Lung (tissue), 16 donors: Measurements from ENCODE around the gene MATR3. TPM values are rescaled to one million over a fixed set of nuclear protein-coding genes. Genes with fewer than 3 reads are reported as not detected.

ENCODE experiments used
- ATAC-seq: fragments of 200-7000 bp; cut with Tn5 transposase; one replicate; pipeline ENCODE4 v1.9.1; 2020; ENCODE audit warnings: moderate number of reproducible peaks; ENCODE audit not compliant: insufficient read depth, low FRiP score
- DNase-seq, 3 donors: peaks; one replicate each; pipeline ENCODE4 v3.0.0-alpha.2; 2013 to 2017
- H3K27ac ChIP-seq, 2 donors: one replicate each; pipeline ENCODE4 v1.5.1; 2013; ENCODE audit warnings: mild to moderate bottlenecking in 2 of 2, moderate library complexity in 2 of 2, control low read depth in 1 of 2, inconsistent platforms in 1 of 2, low read depth in 1 of 2, low read length in 1 of 2
- H3K27me3 ChIP-seq, 3 donors: one replicate each; pipeline ENCODE4 v1.5.1; 2013; ENCODE audit warnings: low read length in 2 of 3; ENCODE audit not compliant: control insufficient read depth in 3 of 3, insufficient read depth in 3 of 3
- H3K36me3 ChIP-seq, 4 donors: one replicate each; pipeline ENCODE4 v1.5.1; 2013; ENCODE audit warnings: low read length in 4 of 4, mild to moderate bottlenecking in 1 of 4, moderate library complexity in 1 of 4; ENCODE audit not compliant: control insufficient read depth in 4 of 4, insufficient read depth in 4 of 4
- H3K4me1 ChIP-seq, 5 donors: one replicate each; pipeline ENCODE4 v1.5.1; 2013; ENCODE audit warnings: low read length in 5 of 5, mild to moderate bottlenecking in 2 of 5, moderate library complexity in 1 of 5; ENCODE audit not compliant: control insufficient read depth in 5 of 5, insufficient read depth in 5 of 5
- H3K4me3 ChIP-seq: one replicate; pipeline ENCODE4 v1.5.1; 2013; ENCODE audit warnings: mild to moderate bottlenecking, control low read depth, moderate library complexity
- H3K9ac ChIP-seq, 2 donors: one replicate each; pipeline ENCODE4 v1.5.1; 2013; ENCODE audit warnings: low read length in 2 of 2, control low read depth in 1 of 2; ENCODE audit not compliant: insufficient read depth in 1 of 2
- H3K9me3 ChIP-seq, 4 donors: one replicate each; pipeline ENCODE4 v1.5.1; 2013; ENCODE audit warnings: low read length in 3 of 4, mild to moderate bottlenecking in 1 of 4, moderate library complexity in 1 of 4; ENCODE audit not compliant: control insufficient read depth in 4 of 4, insufficient read depth in 3 of 4
- CTCF ChIP-seq: IDR thresholded peaks from 2 replicates; pipeline ENCODE4 v1.5.1; 2012; ENCODE audit warnings: mild to moderate bottlenecking; ENCODE audit errors: control extremely low read depth, extremely low read depth
- WGBS, 2 donors: extraction: QIAGEN DNeasy Blood & Tissue Kit; methylation state at CpG; one replicate each; pipeline ENCODE4 v1.1.7; 2013; 5-methylcytosine and 5-hydroxymethylcytosine counted together
- long read RNA-seq, 5 donors: transcript quantifications; one replicate each; lab custom pipeline, GENCODE V29; 2026
- polyA plus RNA-seq, 2 donors: library from polyadenylated mRNA; stranded (reverse); fragments of 200-250 nt; gene quantifications; one replicate each; pipeline ENCODE4 v1.2.1, GENCODE V29; 2013
- total RNA-seq, 2 donors: library from RNA; depleted of rRNA in 1 of 2; stranded (reverse); fragments of >200 nt in 1 of 2; gene quantifications; one replicate each; pipeline ENCODE4 v1.2.1, GENCODE V29; 2014 to 2021
- donor health status: control.
- donor health status: control.
- donor health status: Bipolar disorder and iron deficiency.
- donor health status: healthy.
- donor health status: DM: yes; HTN: yes; CAD: no.

The MATR3 gene, protein sequence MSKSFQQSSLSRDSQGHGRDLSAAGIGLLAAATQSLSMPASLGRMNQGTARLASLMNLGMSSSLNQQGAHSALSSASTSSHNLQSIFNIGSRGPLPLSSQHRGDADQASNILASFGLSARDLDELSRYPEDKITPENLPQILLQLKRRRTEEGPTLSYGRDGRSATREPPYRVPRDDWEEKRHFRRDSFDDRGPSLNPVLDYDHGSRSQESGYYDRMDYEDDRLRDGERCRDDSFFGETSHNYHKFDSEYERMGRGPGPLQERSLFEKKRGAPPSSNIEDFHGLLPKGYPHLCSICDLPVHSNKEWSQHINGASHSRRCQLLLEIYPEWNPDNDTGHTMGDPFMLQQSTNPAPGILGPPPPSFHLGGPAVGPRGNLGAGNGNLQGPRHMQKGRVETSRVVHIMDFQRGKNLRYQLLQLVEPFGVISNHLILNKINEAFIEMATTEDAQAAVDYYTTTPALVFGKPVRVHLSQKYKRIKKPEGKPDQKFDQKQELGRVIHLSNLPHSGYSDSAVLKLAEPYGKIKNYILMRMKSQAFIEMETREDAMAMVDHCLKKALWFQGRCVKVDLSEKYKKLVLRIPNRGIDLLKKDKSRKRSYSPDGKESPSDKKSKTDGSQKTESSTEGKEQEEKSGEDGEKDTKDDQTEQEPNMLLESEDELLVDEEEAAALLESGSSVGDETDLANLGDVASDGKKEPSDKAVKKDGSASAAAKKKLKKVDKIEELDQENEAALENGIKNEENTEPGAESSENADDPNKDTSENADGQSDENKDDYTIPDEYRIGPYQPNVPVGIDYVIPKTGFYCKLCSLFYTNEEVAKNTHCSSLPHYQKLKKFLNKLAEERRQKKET
- 100 to 1,000 TPM; 103 to 461 TPM for total RNA-seq
- polyA plus RNA-seq: 10 to 100 TPM; 89.9 to 96.7 TPM
- long read RNA-seq, donor 1, full-length matches to known transcripts: 48 of 263 reads
- long read RNA-seq, donor 1, partial matches to known transcripts: 215 of 263 reads
- long read RNA-seq, donor 1, other reads (novel, unspliced or antisense): 0 of 263 reads
- long read RNA-seq, donor 2, full-length matches to known transcripts: 10 of 152 reads
- long read RNA-seq, donor 2, partial matches to known transcripts: 142 of 152 reads
- long read RNA-seq, donor 2, other reads (novel, unspliced or antisense): 0 of 152 reads
- long read RNA-seq, donor 3, full-length matches to known transcripts: 19 of 222 reads
- long read RNA-seq, donor 3, partial matches to known transcripts: 203 of 222 reads
- long read RNA-seq, donor 3, other reads (novel, unspliced or antisense): 0 of 222 reads
- long read RNA-seq, donor 4, full-length matches to known transcripts: 9 of 209 reads
- long read RNA-seq, donor 4, partial matches to known transcripts: 200 of 209 reads
- long read RNA-seq, donor 4, other reads (novel, unspliced or antisense): 0 of 209 reads
- long read RNA-seq, donor 5, full-length matches to known transcripts: 45 of 310 reads
- long read RNA-seq, donor 5, partial matches to known transcripts: 265 of 310 reads
- long read RNA-seq, donor 5, other reads (novel, unspliced or antisense): 0 of 310 reads

- Histone ChIP-seq H3K27me3 (no peaks in the 10 kb centered on the region), H3K4me3 (peak within 1 kb of the TSS; percentile 72), H3K9ac (peak within 1 kb of the TSS; percentile 99 to 100), H3K9me3 (no peaks in the 10 kb centered on the region), H3K27ac (peak within 1 kb of the TSS; percentile 99 to 100), H3K4me1 (peaks cover 5 to 38% (median 10%) of the 10 kb centered on the region in 5 donors), H3K36me3 (peaks cover 0 to 7% (median 0%) of the 10 kb centered on the region in 4 donors)
- TF ChIP-seq CTCF: no peak
- ATAC-seq (peak; percentile 93), DNase-seq (peak; percentile 97 to 98 (median 98))
- 0% methylated on average over 74 to 88 of the region's 88 CpGs for WGBS, 2 donors
Measured at GRCh38 chr5:139293507-139294373, at the start of gene MATR3. MATR3 (plus strand) TSS chr5:139293740; CDS start chr5:139307416, 13,676 bp downstream.

DNA sequence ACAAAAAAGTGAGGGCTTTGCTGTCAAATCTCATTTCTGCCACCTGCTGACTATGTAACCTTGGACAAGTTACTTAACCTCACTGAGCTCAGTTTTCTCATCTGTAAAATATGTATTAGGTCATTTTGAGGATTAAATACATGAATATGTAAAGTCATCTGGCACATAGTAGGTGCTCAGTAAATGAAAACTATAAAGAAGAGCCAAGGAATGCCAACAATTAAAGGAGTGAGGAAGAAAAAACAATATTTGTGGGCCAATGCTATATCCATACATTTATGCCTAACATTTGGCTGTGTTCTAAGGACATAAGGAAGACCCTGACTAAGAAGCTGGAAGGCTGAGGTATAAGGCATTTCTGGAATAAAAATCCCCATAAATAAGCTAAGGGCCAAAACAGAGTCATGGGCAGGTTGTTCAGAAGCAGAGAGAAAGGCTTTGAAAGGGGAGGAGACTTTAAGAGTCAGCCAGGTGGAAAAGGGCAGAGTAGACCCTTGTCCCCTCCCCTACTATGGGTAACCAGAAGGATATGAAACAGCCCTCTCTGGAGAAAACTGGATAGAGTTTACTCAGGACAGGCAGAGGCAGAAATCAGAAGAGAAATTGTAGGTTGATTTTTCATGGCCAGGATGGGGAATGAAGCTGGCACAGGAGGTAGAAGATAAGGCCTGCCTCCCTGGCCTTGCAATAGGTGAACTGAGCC lies 47.8 kb upstream of the MATR3 start:
- H3K9ac ChIP-seq: no peak overlapping the region

More for the DNA sequence above, 47.8 kb upstream of the MATR3 start:
- Histone ChIP-seq H3K4me3 (no peak overlapping the region), H3K4me1 (peaks cover 0 to 3% (median 0%) of the 10 kb centered on the region in 5 donors), H3K9me3 (no peaks in the 10 kb centered on the region), H3K36me3 (no peaks in the 10 kb centered on the region), H3K27ac (no peak overlapping the region), H3K27me3 (peaks cover 0 to 3% (median 0%) of the 10 kb centered on the region in 3 donors)
- no peak for DNase-seq
- TF ChIP-seq CTCF: no peak
- no peak for ATAC-seq
